Adrenal gland (tissue), 5 donors: Measurements from ENCODE around the gene TMEM184C.

ENCODE experiments used
- POLR2A ChIP-seq, 2 donors: fragments of 450-650 bp; IDR thresholded peaks; one replicate each; pipeline ENCODE4 v1.6.1; 2017; ENCODE audit warnings: antibody characterized with exemption in 2 of 2, mild to moderate bottlenecking in 2 of 2, moderate library complexity in 1 of 2
- TF ChIP-seq, protein P1 (sequence below), 6 experiments: fragments of 450-650 bp in 4 of 6; fragments of 200-600 bp in 2 of 6; sonication (generic) in 1 of 6; IDR thresholded peaks; 1 replicate in 5 of 6; 2 replicates in 1 of 6; pipeline versions ENCODE4 v1.5.1 to v1.8.0; 2016 to 2021; ENCODE audit warnings: antibody characterized with exemption in 6 of 6, mild to moderate bottlenecking in 2 of 6, moderate library complexity in 1 of 6
- donor health status: DM: no; HTN: no; CAD: no.

DNA sequence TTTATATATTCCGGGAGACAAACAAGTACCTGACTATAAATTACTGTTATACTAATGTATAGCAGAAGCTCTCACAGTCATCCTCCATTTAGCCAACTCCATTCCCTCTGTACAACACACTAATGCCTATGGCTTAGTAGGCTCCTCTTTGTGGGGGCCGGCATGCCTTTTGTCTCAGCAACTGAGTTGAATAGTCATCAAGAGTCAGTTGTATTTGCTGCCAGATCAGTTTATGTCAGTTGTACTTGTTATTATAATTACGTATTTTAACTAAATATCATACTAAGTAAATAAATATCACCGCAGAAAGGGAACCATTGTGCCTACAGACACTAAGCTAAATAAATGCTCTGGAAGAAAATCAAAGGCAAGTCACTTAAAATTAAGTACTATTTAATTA is 56.9 kb downstream of the TMEM184C start:
- TF ChIP-seq, protein P1, sequence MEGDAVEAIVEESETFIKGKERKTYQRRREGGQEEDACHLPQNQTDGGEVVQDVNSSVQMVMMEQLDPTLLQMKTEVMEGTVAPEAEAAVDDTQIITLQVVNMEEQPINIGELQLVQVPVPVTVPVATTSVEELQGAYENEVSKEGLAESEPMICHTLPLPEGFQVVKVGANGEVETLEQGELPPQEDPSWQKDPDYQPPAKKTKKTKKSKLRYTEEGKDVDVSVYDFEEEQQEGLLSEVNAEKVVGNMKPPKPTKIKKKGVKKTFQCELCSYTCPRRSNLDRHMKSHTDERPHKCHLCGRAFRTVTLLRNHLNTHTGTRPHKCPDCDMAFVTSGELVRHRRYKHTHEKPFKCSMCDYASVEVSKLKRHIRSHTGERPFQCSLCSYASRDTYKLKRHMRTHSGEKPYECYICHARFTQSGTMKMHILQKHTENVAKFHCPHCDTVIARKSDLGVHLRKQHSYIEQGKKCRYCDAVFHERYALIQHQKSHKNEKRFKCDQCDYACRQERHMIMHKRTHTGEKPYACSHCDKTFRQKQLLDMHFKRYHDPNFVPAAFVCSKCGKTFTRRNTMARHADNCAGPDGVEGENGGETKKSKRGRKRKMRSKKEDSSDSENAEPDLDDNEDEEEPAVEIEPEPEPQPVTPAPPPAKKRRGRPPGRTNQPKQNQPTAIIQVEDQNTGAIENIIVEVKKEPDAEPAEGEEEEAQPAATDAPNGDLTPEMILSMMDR (IDR thresholded peaks at IDR 0.05): no peak
- no peak for TF ChIP-seq POLR2A (IDR thresholded peaks at IDR 0.05)
